IMR-90 (cell line): ENCODE measurements around the gene OR13F1. TPM values are rescaled to one million over a fixed set of nuclear protein-coding genes. Genes with fewer than 3 reads are reported as not detected.

ENCODE experiments used
- ATAC-seq: fragments of 200-7000 bp; cut with Tn5 transposase; 2 replicates; pipeline ENCODE4 v1.9.1; 2020; ENCODE audit warnings: low read depth, mild to moderate bottlenecking, moderate library complexity
- BruUV-seq: library from RNA; stranded (reverse); fragments of 400-500 nt; replicated peaks from 2 replicates; lab custom pipeline; 2021; lab: Mats Ljungman, UMichigan
- CTCF ChIA-PET: fragments of 300-600 bp; formaldehyde crosslinking; extraction: SDS; loops from one replicate; lab custom pipeline; 2021; ENCODE audit warnings: antibody characterized with exemption; lab: Yijun Ruan, JAX
- POLR2A ChIA-PET: fragments of 300-600 bp; sonication (Branson Sonifier 250); formaldehyde crosslinking; loops from one replicate; lab custom pipeline; 2022; ENCODE audit warnings: antibody characterized with exemption; ENCODE audit not compliant: unreplicated experiment; lab: Charles Lee
- DNase-seq: peaks from one replicate; pipeline ENCODE4 v3.0.0; 2013
- H2AFZ ChIP-seq: replicated peaks from 2 replicates; pipeline ENCODE3; 2013; ENCODE audit warnings: low read length, mild to moderate bottlenecking; ENCODE audit not compliant: poor library complexity
- H2AK5ac ChIP-seq: 2 replicates; pipeline ENCODE4 v1.6.1; 2013; ENCODE audit warnings: low read depth, low read length, inconsistent platforms
- H2AK9ac ChIP-seq: replicated peaks from 2 replicates; pipeline ENCODE3; 2013; ENCODE audit warnings: mild to moderate bottlenecking, low read depth, low read length, moderate library complexity; ENCODE audit not compliant: poor library complexity
- H2BK120ac ChIP-seq: 2 replicates; pipeline ENCODE4 v1.6.1; 2013; ENCODE audit warnings: low read depth, low read length, inconsistent platforms
- H2BK15ac ChIP-seq: 3 replicates; pipeline ENCODE4 v1.6.1; 2013; ENCODE audit warnings: low read depth, low read length, inconsistent platforms
- H2BK20ac ChIP-seq: 2 replicates; pipeline ENCODE4 v1.6.1; 2013; ENCODE audit warnings: low read depth, mild to moderate bottlenecking, inconsistent platforms, low read length, moderate library complexity
- H2BK5ac ChIP-seq: 2 replicates; pipeline ENCODE4 v1.6.1; 2013; ENCODE audit warnings: mild to moderate bottlenecking, low read depth, low read length, inconsistent platforms; ENCODE audit not compliant: poor library complexity, severe bottlenecking
- H3K14ac ChIP-seq: replicated peaks from 2 replicates; pipeline ENCODE4 v1.6.1; 2013; ENCODE audit warnings: low read depth, low read length, inconsistent platforms
- H3K18ac ChIP-seq: 2 replicates; pipeline ENCODE4 v1.6.1; 2013; ENCODE audit warnings: low read depth, low read length, control low read depth
- H3K23ac ChIP-seq: 2 replicates; pipeline ENCODE4 v1.6.1; 2013; ENCODE audit warnings: low read depth, low read length, inconsistent platforms
- H3K27ac ChIP-seq: 2 replicates; pipeline ENCODE4 v1.5.1; 2013; ENCODE audit warnings: mild to moderate bottlenecking, control low read depth, low read length; ENCODE audit not compliant: insufficient read depth
- H3K27me3 ChIP-seq: 2 replicates; pipeline ENCODE4 v1.6.1; 2013; ENCODE audit warnings: low read length; ENCODE audit not compliant: control insufficient read depth, insufficient read depth
- H3K36me3 ChIP-seq: 2 replicates; pipeline ENCODE4 v1.6.1; 2013; ENCODE audit warnings: low read length, mixed read lengths; ENCODE audit not compliant: control insufficient read depth, insufficient read depth
- H3K4ac ChIP-seq: 2 replicates; pipeline ENCODE4 v1.6.1; 2013; ENCODE audit warnings: low read depth, low read length, inconsistent platforms
- H3K4me1 ChIP-seq: 2 replicates; pipeline ENCODE4 v1.6.1; 2013; ENCODE audit warnings: low read length, mixed read lengths; ENCODE audit not compliant: control insufficient read depth, insufficient read depth
- H3K4me2 ChIP-seq: 2 replicates; pipeline ENCODE4 v1.6.1; 2013; ENCODE audit warnings: low read depth, mild to moderate bottlenecking, control low read depth, low read length, moderate library complexity
- H3K4me3 ChIP-seq: 2 replicates; pipeline ENCODE4 v1.5.1; 2013; ENCODE audit warnings: low read depth, mild to moderate bottlenecking, control low read depth, low read length, moderate library complexity; ENCODE audit not compliant: insufficient read depth
- H3K56ac ChIP-seq: 2 replicates; pipeline ENCODE4 v1.6.1; 2013; ENCODE audit warnings: low read length, inconsistent platforms; ENCODE audit not compliant: insufficient read depth; ENCODE audit errors: extremely low read depth
- H3K79me1 ChIP-seq, 2 experiments: 2 replicates each; pipeline ENCODE4 v1.6.1; 2013; ENCODE audit warnings: low read length in 2 of 2, inconsistent platforms in 1 of 2, low read depth in 1 of 2
- H3K9ac ChIP-seq: 2 replicates; pipeline ENCODE4 v1.6.1; 2013; ENCODE audit warnings: low read depth, low read length, control low read depth
- H3K9me1 ChIP-seq: 2 replicates; pipeline ENCODE4 v1.6.1; 2013; ENCODE audit warnings: low read length, inconsistent platforms; ENCODE audit not compliant: insufficient read depth
- H3K9me3 ChIP-seq: 2 replicates; pipeline ENCODE4 v1.6.1; 2013; ENCODE audit warnings: low read length; ENCODE audit not compliant: control insufficient read depth, insufficient read depth
- H4K20me1 ChIP-seq: 2 replicates; pipeline ENCODE4 v1.6.1; 2013; ENCODE audit warnings: low read length, inconsistent platforms; ENCODE audit not compliant: insufficient read depth
- H4K5ac ChIP-seq: 2 replicates; pipeline ENCODE4 v1.6.1; 2013; ENCODE audit warnings: mild to moderate bottlenecking, low read depth, low read length, control low read depth
- H4K8ac ChIP-seq, 2 experiments: 2 replicates each; pipeline ENCODE4 v1.6.1; 2013; ENCODE audit warnings: low read depth in 2 of 2, low read length in 2 of 2, control low read depth in 1 of 2, inconsistent platforms in 1 of 2
- H4K91ac ChIP-seq: 2 replicates; pipeline ENCODE4 v1.6.1; 2013; ENCODE audit warnings: low read depth, low read length, inconsistent platforms; ENCODE audit not compliant: insufficient read depth
- BHLHE40 ChIP-seq: fragments of 150-350 bp; IDR thresholded peaks from 2 replicates; pipeline ENCODE4 v1.6.1; 2016; ENCODE audit warnings: mild to moderate bottlenecking, low read depth, low read length
- CEBPB ChIP-seq: IDR thresholded peaks from 2 replicates; pipeline ENCODE4 v1.6.1; 2012; ENCODE audit warnings: low read depth, low read length, improper control_type of control experiment
- CHD1 ChIP-seq: IDR thresholded peaks from 2 replicates; pipeline ENCODE4 v1.6.1; 2012; ENCODE audit warnings: low read depth, low read length, improper control_type of control experiment
- CTCF ChIP-seq: conservative IDR thresholded peaks from 2 replicates; pipeline ENCODE4 v1.5.1; 2012; ENCODE audit warnings: mild to moderate bottlenecking, low read depth, low read length, improper control_type of control experiment
- ELK1 ChIP-seq: fragments of 150-350 bp; IDR thresholded peaks from 2 replicates; pipeline ENCODE4 v1.6.1; 2016; ENCODE audit warnings: low read depth, mild to moderate bottlenecking, low read length, moderate library complexity, borderline replicate concordance
- FOS ChIP-seq: fragments of 150-350 bp; IDR thresholded peaks from 2 replicates; pipeline ENCODE4 v1.6.1; 2016; ENCODE audit warnings: low read depth, low read length
- MAFK ChIP-seq: IDR thresholded peaks from 2 replicates; pipeline ENCODE4 v1.6.1; 2012; ENCODE audit warnings: low read depth, low read length, improper control_type of control experiment
- MAZ ChIP-seq: IDR thresholded peaks from 2 replicates; pipeline ENCODE4 v1.6.1; 2012; ENCODE audit warnings: low read depth, mild to moderate bottlenecking, low read length, improper control_type of control experiment, moderate library complexity, borderline replicate concordance
- MXI1 ChIP-seq: IDR thresholded peaks from 2 replicates; pipeline ENCODE4 v1.6.1; 2012; ENCODE audit warnings: low read depth, mild to moderate bottlenecking, low read length, moderate library complexity, borderline replicate concordance
- NFE2L2 ChIP-seq: fragments of 150-350 bp; IDR thresholded peaks from 2 replicates; pipeline ENCODE4 v1.6.1; 2016; ENCODE audit warnings: low read depth, mild to moderate bottlenecking, low read length
- POLR2A ChIP-seq: IDR thresholded peaks from 2 replicates; pipeline ENCODE4 v1.6.1; 2012; ENCODE audit warnings: mild to moderate bottlenecking, low read depth, low read length
- RAD21 ChIP-seq: IDR thresholded peaks from 2 replicates; pipeline ENCODE4 v1.6.1; 2012; ENCODE audit warnings: low read length, improper control_type of control experiment
- RCOR1 ChIP-seq: IDR thresholded peaks from 2 replicates; pipeline ENCODE4 v1.6.1; 2012; ENCODE audit warnings: mild to moderate bottlenecking, low read length, improper control_type of control experiment; ENCODE audit not compliant: insufficient replicate concordance
- RFX5 ChIP-seq: IDR thresholded peaks from 2 replicates; pipeline ENCODE4 v1.8.0; 2012; ENCODE audit warnings: low read depth, mild to moderate bottlenecking, low read length, moderate library complexity
- SMC3 ChIP-seq: fragments of 150-350 bp; IDR thresholded peaks from 2 replicates; pipeline ENCODE4 v1.6.1; 2016; ENCODE audit warnings: low read depth, mild to moderate bottlenecking, antibody characterized with exemption, low read length, moderate library complexity
- USF2 ChIP-seq: fragments of 150-350 bp; IDR thresholded peaks from 2 replicates; pipeline ENCODE4 v1.6.1; 2017; ENCODE audit warnings: mild to moderate bottlenecking, antibody characterized with exemption, low read length, low read depth
- WGBS, 2 experiments: methylation state at CpG; one replicate each; pipeline versions ENCODE4 v1.1.5 to v1.1.7; 2013; ENCODE audit warnings: missing lambda C conversion rate in 2 of 2; ENCODE audit not compliant: insufficient read length in 1 of 2; ENCODE audit errors: extremely low coverage in 2 of 2; 5-methylcytosine and 5-hydroxymethylcytosine counted together
- dilution Hi-C: fragments of 300-500 bp; cut with HindIII; formaldehyde crosslinking; loops from one replicate; pipeline ENCODE4 v1.14.3; 2018; ENCODE audit warnings: low sequenced_read_pairs; ENCODE audit not compliant: unreplicated experiment
- in situ Hi-C: fragments of 300-500 bp; cut with MboI; formaldehyde crosslinking; loops from 3 replicates; pipeline ENCODE4 v1.14.3; 2019; ENCODE audit warnings: low sequenced_read_pairs, inconsistent platforms, mixed read lengths
- intact Hi-C: fragments of 100-400 bp; cut with micrococcal nuclease; formaldehyde crosslinking; loops from 2 replicates; pipeline ENCODE4 v1.10.0; 2022
- polyA plus RNA-seq, 3 experiments: library from polyadenylated mRNA; depleted of rRNA; stranded (reverse); fragments of >200 nt; gene quantifications; 2 replicates each; pipeline ENCODE4 v1.2.3, GENCODE V29; 2012; ENCODE audit warnings: low replicate concordance in 1 of 3
- total RNA-seq: library from RNA; depleted of rRNA; stranded (reverse); fragments of >200 nt; gene quantifications from 2 replicates; pipeline ENCODE4 v1.2.3, GENCODE V29; 2012

Gene OR13F1
- total and polyA plus RNA-seq, 2 of the 4 experiments (the other 2 are of a cell fraction), result not detected

DNA sequence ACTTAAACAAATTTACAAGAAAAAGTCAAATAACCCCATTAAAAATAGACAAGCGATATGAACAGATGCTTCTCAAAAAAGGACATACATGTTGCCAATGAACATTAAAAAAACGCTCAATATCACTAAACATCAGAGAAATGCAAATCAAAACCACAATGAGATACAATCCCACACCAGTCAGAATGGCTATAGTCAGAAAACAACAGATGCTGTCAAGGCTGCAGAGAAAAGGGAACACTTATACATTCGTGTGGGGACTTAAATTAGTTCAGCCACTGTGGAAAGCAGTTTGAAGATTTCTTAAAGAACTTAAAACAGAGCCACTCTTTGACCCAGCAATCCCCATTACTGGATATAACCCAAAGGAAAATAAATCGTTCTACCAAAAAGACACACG, 10.8 kb downstream of the OR13F1 start:
- Histone ChIP-seq H3K9ac (no peak overlapping the region), H2BK20ac (no peak overlapping the region), H2BK15ac (no peak overlapping the region), H3K14ac (no peak overlapping the region), H4K8ac (no peak overlapping the region), H3K23ac (no peak overlapping the region), H3K4me1 (no peaks in the 10 kb centered on the region), H3K27me3 (no peaks in the 10 kb centered on the region), H4K91ac (no peak overlapping the region), H3K36me3 (no peaks in the 10 kb centered on the region), H3K79me1 (no peaks in the 10 kb centered on the region), H2BK5ac (no peak overlapping the region), H3K56ac (no peak overlapping the region), H4K5ac (no peak overlapping the region), H3K27ac (no peak overlapping the region), H3K4me2 (no peak overlapping the region), H2AK5ac (no peak overlapping the region), H2AFZ (no peak overlapping the region), H3K9me3 (peaks cover 3% of the 10 kb centered on the region; the same call in 1 of the 2 replicates), H2AK9ac (no peak overlapping the region), H2BK120ac (no peak overlapping the region), H4K20me1 (no peaks in the 10 kb centered on the region), H3K4me3 (no peak overlapping the region), H3K9me1 (no peaks in the 10 kb centered on the region), H3K18ac (no peak overlapping the region), H3K4ac (no peak overlapping the region)
- POLR2A ChIA-PET, result no interaction called here
- in situ Hi-C loops, result no loop called here
- CTCF ChIA-PET, result no interaction called here
- ATAC-seq (no peak), DNase-seq (no peak)
- WGBS, 2 experiments, result no CpG with 5 or more reads among the region's 5 CpGs
- dilution Hi-C loops, result no loop called here
- BruUV-seq, result no TSS peak
- intact Hi-C loops, result loop anchor here (10.0 kb wide), 1 partner anchor 60 kb away; no protein-coding TSS in a partner anchor
- TF ChIP-seq USF2 (no peak), BHLHE40 (no peak), NFE2L2 (no peak), FOS (no peak), MAZ (no peak), CEBPB (no peak), RCOR1 (no peak), MAFK (no peak), ELK1 (no peak), CHD1 (no peak), POLR2A (no peak), MXI1 (no peak), SMC3 (no peak), CTCF (no peak), RAD21 (no peak), RFX5 (no peak)
